NT2/D1 (cell line): ENCODE results near the gene MPRIP.
"Not testable (repeated sequence)": the region's sequence is repeated elsewhere in the genome, so short reads cannot be mapped to it uniquely, and the experiment has no call there.

ENCODE experiments used
- DNase-seq: peaks from one replicate; pipeline ENCODE4 v3.0.0-alpha.2; 2011; ENCODE audit warnings: low read depth, low spot score
- H3K27me3 ChIP-seq: 2 replicates; pipeline ENCODE4 v1.6.0; 2011; ENCODE audit warnings: mild to moderate bottlenecking; ENCODE audit not compliant: insufficient read length, insufficient read depth
- H3K36me3 ChIP-seq: 2 replicates; pipeline ENCODE4 v1.6.1; 2011; ENCODE audit warnings: mild to moderate bottlenecking, low read length, mixed read lengths; ENCODE audit not compliant: insufficient read depth, insufficient read length
- H3K4me1 ChIP-seq: 2 replicates; pipeline ENCODE4 v1.5.1; 2011; ENCODE audit not compliant: insufficient read depth, insufficient read length
- H3K4me3 ChIP-seq: 2 replicates; pipeline ENCODE4 v1.5.1; 2011; ENCODE audit warnings: low read depth; ENCODE audit not compliant: insufficient read length
- H3K9ac ChIP-seq: 2 replicates; pipeline ENCODE4 v1.6.0; 2011; ENCODE audit warnings: low read depth; ENCODE audit not compliant: insufficient read length
- H3K9me3 ChIP-seq: 2 replicates; pipeline ENCODE4 v1.5.1; 2011; ENCODE audit warnings: mild to moderate bottlenecking, low read length; ENCODE audit not compliant: insufficient read depth
- SUZ12 ChIP-seq: IDR thresholded peaks from 2 replicates; pipeline ENCODE4 v1.6.1; 2011; ENCODE audit not compliant: insufficient read length, insufficient read depth; ENCODE audit errors: extremely low read depth
- YY1 ChIP-seq: IDR thresholded peaks from 2 replicates; pipeline ENCODE4 v1.6.1; 2011; ENCODE audit not compliant: insufficient read length, insufficient read depth
- ZNF274 ChIP-seq: IDR thresholded peaks from 2 replicates; pipeline ENCODE4 v1.6.1; 2011; ENCODE audit warnings: mild to moderate bottlenecking, low read depth, low read length

Gene MPRIP

DNA sequence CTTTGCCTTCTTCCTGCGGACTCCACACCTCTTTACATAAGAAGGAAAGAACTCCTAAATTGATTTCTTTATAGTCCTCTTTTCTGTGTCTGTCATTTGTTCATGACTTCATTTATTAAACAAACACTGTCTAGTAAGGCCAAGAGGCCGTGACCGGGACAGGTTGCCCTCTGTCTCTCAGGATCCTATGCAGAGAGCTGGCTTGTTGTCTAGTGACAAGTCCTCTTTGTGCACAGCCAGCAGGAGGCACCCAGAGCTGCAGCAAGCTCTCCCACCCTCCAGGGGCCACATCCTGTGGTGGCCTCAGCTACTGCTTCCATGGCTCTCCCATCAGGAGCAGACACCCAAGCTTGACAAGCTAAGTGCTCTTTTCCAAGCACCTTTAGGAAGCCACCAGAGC lies 113.3 kb downstream of the MPRIP start:
- peaks cover 79% of the 10 kb centered on the region for H3K36me3 ChIP-seq

DNA sequence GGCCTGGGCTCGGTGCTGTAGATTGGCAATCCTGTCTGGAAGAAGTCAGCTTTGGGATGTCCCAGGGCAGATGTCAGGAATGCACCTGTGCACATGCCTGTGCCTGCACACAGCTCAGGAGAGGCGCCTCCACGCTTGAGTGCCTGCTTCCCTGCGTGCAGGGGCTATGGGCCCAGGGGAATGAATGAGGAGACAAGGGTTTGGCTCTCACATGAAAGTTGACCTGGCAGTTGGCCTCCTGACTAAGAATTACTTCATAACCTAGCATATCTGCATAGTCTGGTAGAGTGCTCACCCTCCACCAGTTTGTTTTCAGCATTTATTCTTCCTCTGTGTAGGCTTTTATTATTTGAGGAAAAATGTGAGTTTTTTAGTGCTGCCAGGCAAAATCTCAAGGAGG lies 113.8 kb downstream of the MPRIP start:
- no peak for DNase-seq
- H3K36me3 ChIP-seq: peaks cover 84% of the 10 kb centered on the region
- H3K9ac ChIP-seq: no peak overlapping the region
- no peaks in the 10 kb centered on the region for H3K27me3 ChIP-seq
- H3K4me1 ChIP-seq: no peaks in the 10 kb centered on the region
- no peak overlapping the region for H3K4me3 ChIP-seq
- no peaks in the 10 kb centered on the region for H3K9me3 ChIP-seq
- no peak for TF ChIP-seq SUZ12
- no peak for TF ChIP-seq ZNF274
- no peak for TF ChIP-seq YY1

More for the DNA sequence above, 113.3 kb downstream of the MPRIP start:
- no peak overlapping the region for H3K9ac ChIP-seq
- H3K4me1 ChIP-seq: no peaks in the 10 kb centered on the region
- no peaks in the 10 kb centered on the region for H3K9me3 ChIP-seq
- DNase-seq: no peak
- no peaks in the 10 kb centered on the region for H3K27me3 ChIP-seq
- no peak for TF ChIP-seq YY1
- TF ChIP-seq SUZ12: no peak
- TF ChIP-seq ZNF274: no peak
- H3K4me3 ChIP-seq: no peak overlapping the region

DNA sequence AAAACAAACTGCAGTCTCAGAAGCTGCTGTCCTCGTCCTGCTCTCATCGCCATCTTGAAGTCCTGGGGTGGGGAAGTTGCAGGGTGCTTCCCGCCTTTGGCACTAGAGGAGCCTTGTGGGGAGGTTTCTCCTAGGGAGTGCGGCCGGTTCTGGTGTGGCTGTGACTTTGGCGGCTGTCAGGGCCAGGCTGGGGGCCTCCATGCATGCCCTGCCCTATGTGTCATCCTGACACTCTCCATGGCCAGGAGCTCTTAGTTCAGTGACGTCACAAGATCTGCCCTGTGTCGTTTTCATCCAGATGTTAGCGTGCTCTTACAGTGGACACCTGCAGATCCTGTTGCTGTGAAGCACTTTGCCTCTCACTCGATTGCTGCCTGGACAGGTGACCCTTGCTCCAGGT lies 114.3 kb downstream of the MPRIP start:
- DNase-seq: no peak
- Histone ChIP-seq H3K27me3 (no peaks in the 10 kb centered on the region), H3K9me3 (no peaks in the 10 kb centered on the region), H3K9ac (no peak overlapping the region), H3K36me3 (peaks cover 84% of the 10 kb centered on the region), H3K4me1 (no peaks in the 10 kb centered on the region), H3K4me3 (no peak overlapping the region)
- TF ChIP-seq SUZ12: no peak
- no peak for TF ChIP-seq ZNF274
- no peak for TF ChIP-seq YY1

DNA sequence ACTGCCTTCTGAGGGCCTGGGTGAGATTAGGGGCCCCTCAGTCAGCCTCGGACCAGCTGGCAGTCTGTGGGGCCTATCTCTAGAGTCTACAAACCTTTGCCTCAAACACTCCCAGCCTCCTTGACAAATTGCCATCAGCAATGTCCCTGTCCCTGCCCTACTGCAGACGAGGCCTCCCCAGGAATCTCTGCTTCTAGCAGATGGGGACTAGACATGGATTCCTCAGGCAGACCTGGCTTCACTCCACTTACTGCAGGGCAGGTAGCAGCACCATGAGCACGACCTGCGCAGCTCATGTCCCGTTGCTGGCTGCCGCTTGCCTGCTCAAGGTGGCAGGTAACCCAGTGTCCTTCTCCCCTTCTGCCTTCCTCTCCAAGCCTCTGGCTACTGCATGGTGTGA lies 114.8 kb downstream of the MPRIP start:
- peaks cover 84% of the 10 kb centered on the region for H3K36me3 ChIP-seq
- H3K4me3 ChIP-seq: no peak overlapping the region

DNA sequence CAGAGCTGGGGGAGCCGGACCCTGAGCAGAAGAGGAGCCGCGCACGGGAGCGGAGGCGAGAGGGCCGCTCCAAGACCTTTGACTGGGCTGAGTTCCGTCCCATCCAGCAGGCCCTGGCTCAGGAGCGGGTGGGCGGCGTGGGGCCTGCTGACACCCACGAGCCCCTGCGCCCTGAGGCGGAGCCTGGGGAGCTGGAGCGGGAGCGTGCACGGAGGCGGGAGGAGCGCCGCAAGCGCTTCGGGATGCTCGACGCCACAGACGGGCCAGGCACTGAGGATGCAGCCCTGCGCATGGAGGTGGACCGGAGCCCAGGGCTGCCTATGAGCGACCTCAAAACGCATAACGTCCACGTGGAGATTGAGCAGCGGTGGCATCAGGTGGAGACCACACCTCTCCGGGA lies 116.2 kb downstream of the MPRIP start:
- H3K4me1 ChIP-seq, DNase-seq, H3K27me3 ChIP-seq, H3K4me3 ChIP-seq, H3K9ac ChIP-seq, H3K9me3 ChIP-seq: not testable (repeated sequence)
- peaks cover 83% of the 10 kb centered on the region for H3K36me3 ChIP-seq

More for the DNA sequence above, 114.8 kb downstream of the MPRIP start:
- H3K9me3 ChIP-seq: no peaks in the 10 kb centered on the region
- H3K9ac ChIP-seq: no peak overlapping the region
- no peak for DNase-seq
- TF ChIP-seq SUZ12 (no peak), ZNF274 (no peak), YY1 (no peak)
- no peaks in the 10 kb centered on the region for H3K27me3 ChIP-seq
- H3K4me1 ChIP-seq: no peaks in the 10 kb centered on the region

DNA sequence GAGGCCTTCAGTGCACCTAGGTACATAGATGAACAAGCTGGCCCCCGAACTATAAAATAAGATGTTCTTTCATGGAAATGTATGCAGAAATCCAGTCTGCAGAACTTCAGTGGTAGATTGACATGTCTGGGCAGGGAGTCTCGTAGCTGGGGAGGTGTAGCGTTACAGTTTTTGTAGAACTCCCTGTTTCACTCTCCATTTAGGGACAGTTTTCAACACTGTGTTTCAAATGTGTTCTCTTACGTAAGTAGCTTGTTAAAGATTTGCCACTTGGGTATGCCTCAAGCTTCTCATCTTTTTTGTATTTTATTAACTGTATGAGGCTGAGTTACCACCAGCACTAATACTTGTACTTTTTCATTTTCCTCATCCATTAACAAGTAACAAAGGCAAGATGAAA lies 117.3 kb downstream of the MPRIP start:
- H3K9me3 ChIP-seq: no peaks in the 10 kb centered on the region
- no peak for TF ChIP-seq ZNF274
- TF ChIP-seq YY1: no peak
- TF ChIP-seq SUZ12: no peak
- peaks cover 82% of the 10 kb centered on the region for H3K36me3 ChIP-seq
- no peaks in the 10 kb centered on the region for H3K4me1 ChIP-seq
- no peak overlapping the region for H3K4me3 ChIP-seq
- DNase-seq: no peak
- no peak overlapping the region for H3K9ac ChIP-seq
- H3K27me3 ChIP-seq: no peaks in the 10 kb centered on the region

DNA sequence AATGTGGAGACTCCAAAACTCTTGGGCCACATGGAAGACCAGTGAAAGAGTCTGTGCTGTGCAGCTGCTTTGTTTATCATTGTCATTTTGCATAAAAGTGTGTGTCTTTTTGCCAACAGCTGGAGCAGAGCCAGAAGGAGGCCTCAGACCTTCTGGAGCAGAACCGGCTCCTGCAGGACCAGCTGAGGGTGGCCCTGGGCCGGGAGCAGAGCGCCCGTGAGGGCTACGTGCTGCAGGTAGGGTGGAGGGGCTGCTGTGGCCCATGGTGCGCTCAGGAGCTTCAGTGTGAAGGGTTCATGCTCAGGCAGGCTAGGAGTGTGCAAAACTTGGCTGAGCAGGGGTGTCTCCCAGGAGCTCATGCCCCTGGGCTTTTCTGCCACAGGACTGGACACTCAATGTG lies 118.9 kb downstream of the MPRIP start:
- TF ChIP-seq SUZ12 (no peak), YY1 (no peak), ZNF274 (no peak)
- H3K4me3 ChIP-seq: no peak overlapping the region
- no peaks in the 10 kb centered on the region for H3K27me3 ChIP-seq
- no peaks in the 10 kb centered on the region for H3K4me1 ChIP-seq
- no peaks in the 10 kb centered on the region for H3K9me3 ChIP-seq
- peaks cover 83% of the 10 kb centered on the region for H3K36me3 ChIP-seq
- H3K9ac ChIP-seq: no peak overlapping the region
- no peak for DNase-seq

DNA sequence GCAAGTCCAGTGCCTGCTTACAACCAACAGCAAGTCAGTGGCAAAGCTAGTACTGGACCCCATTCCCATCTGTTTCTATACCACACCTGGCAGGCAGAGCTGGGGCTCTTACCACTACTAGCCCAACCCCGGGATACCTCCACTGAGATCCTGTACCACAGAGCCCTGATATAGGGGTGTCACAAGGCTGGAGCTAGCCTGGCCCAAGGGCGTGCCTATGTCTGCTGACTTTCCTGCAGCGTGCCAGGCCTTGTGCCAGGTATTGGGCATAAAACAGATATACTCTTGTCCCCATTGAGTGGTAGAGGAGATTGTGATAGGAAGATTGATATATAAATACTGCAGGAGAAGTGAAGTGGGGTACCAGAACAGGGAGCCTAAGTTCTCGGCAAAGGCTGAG lies 119.5 kb downstream of the MPRIP start:
- no peak overlapping the region for H3K9ac ChIP-seq
- H3K9me3 ChIP-seq: no peaks in the 10 kb centered on the region
- no peak for DNase-seq
- TF ChIP-seq SUZ12 (no peak), ZNF274 (no peak)
- H3K4me3 ChIP-seq: no peak overlapping the region
- H3K27me3 ChIP-seq: no peaks in the 10 kb centered on the region
- H3K36me3 ChIP-seq: peaks cover 83% of the 10 kb centered on the region
- H3K4me1 ChIP-seq: no peaks in the 10 kb centered on the region
